LoVo (cell line): Measurements from ENCODE around the gene DMC1.
"Not testable (repeated sequence)": the region's sequence is repeated elsewhere in the genome, so short reads cannot be mapped to it uniquely, and the experiment has no call there.

Experiments used
- DNase-seq: peaks from one replicate; pipeline ENCODE4 v3.0.0-alpha.2; 2016; ENCODE audit warnings: low spot score

Gene DMC1

GRCh38 chr22:38501797-38502672 is 67.9 kb downstream of the DMC1 start:
- DNase-seq, result no peak

- no peak for DNase-seq
Measured at GRCh38 chr22:38497869-38498268, 72.1 kb downstream of the DMC1 start.

GRCh38 chr22:38494939-38495338 is 75.0 kb downstream of the DMC1 start:
- DNase-seq, result no peak

- no peak for DNase-seq
Measured at GRCh38 chr22:38494498-38494897, 75.5 kb downstream of the DMC1 start.

GRCh38 chr22:38491707-38492348 is 78.2 kb downstream of the DMC1 start:
- DNase-seq, result no peak

GRCh38 chr22:38490915-38491314 is 79.1 kb downstream of the DMC1 start:
- DNase-seq, result no peak

GRCh38 chr22:38490475-38490874 is 79.5 kb downstream of the DMC1 start:
- no peak for DNase-seq

- no peak for DNase-seq
Measured at GRCh38 chr22:38489561-38490145, 80.3 kb downstream of the DMC1 start.

- DNase-seq, result no peak
Measured at GRCh38 chr22:38489142-38489541, 80.8 kb downstream of the DMC1 start.

- DNase-seq, result no peak
Measured at GRCh38 chr22:38487946-38488345, 82.0 kb downstream of the DMC1 start.

GRCh38 chr22:38485783-38486182 is 84.2 kb downstream of the DMC1 start:
- no peak for DNase-seq

GRCh38 chr22:38484244-38484643 is 85.7 kb downstream of the DMC1 start:
- no peak for DNase-seq

GRCh38 chr22:38482662-38483308 is 87.2 kb downstream of the DMC1 start:
- no peak for DNase-seq

GRCh38 chr22:38481871-38482332 is 88.1 kb downstream of the DMC1 start:
- DNase-seq, result no peak

- DNase-seq, result no peak
Measured at GRCh38 chr22:38481162-38481870, 88.7 kb downstream of the DMC1 start.

- no peak for DNase-seq
Measured at GRCh38 chr22:38479096-38479837, 90.7 kb downstream of the DMC1 start.

- DNase-seq, result no peak
Measured at GRCh38 chr22:38477585-38477984, 92.4 kb downstream of the DMC1 start.

GRCh38 chr22:38474003-38474607 is 95.9 kb downstream of the DMC1 start:
- no peak for DNase-seq

GRCh38 chr22:38471237-38471636 is 98.7 kb downstream of the DMC1 start:
- DNase-seq, result no peak

GRCh38 chr22:38470179-38470578 is 99.8 kb downstream of the DMC1 start:
- not testable (repeated sequence) for DNase-seq

- no peak for DNase-seq
Measured at GRCh38 chr22:38469306-38469781, 100.6 kb downstream of the DMC1 start.
